HCT116 (cell line): Measurements from ENCODE around the gene KCNMB2. TPM values are rescaled to one million over a fixed set of nuclear protein-coding genes. Genes with fewer than 3 reads are reported as not detected.

Source experiments
- ATAC-seq: fragments of 200-7000 bp; cut with Tn5 transposase; 2 replicates; pipeline ENCODE4 v1.9.1; 2020; ENCODE audit warnings: mild to moderate bottlenecking, moderate library complexity
- BruUV-seq: library from RNA; stranded (reverse); fragments of 400-500 nt; replicated peaks from 2 replicates; lab custom pipeline; 2021; lab: Mats Ljungman, UMichigan
- CTCF ChIA-PET: fragments of 300-600 bp; sonication (Branson Sonifier 250); formaldehyde crosslinking; loops from one replicate; lab custom pipeline; 2021; ENCODE audit warnings: antibody characterized with exemption; lab: Charles Lee
- POLR2A ChIA-PET: fragments of 300-600, 350-600 bp; sonication (Branson Sonifier 250); formaldehyde crosslinking; loops from one replicate; lab custom pipeline; 2021; ENCODE audit warnings: antibody characterized with exemption; lab: Charles Lee
- RAD21 ChIA-PET, 2 experiments: fragments of 300-600 bp; sonication (Branson Sonifier 250); formaldehyde crosslinking; loops; one replicate each; lab custom pipeline; 2023; ENCODE audit warnings: low total read pairs in 2 of 2; ENCODE audit not compliant: uncharacterized antibody in 2 of 2, unreplicated experiment in 2 of 2, low non-redundant PET in 1 of 2; lab: Charles Lee
- DNase-seq: peaks from one replicate; pipeline ENCODE4 v3.0.0-alpha.2; 2010; ENCODE audit warnings: low read depth, low spot score
- H2AFZ ChIP-seq: fragments of 200-600 bp; shearing (Covaris generic), sonication (generic); 2 replicates; pipeline ENCODE4 v1.6.1; 2017; ENCODE audit warnings: low read depth, mixed run types, mixed read lengths, antibody characterized with exemption, low read length; ENCODE audit not compliant: poor library complexity, severe bottlenecking
- H3K27ac ChIP-seq: 2 replicates; pipeline ENCODE4 v1.5.1; 2012; ENCODE audit warnings: low read depth, low read length
- H3K27me3 ChIP-seq: fragments of 200-600 bp; sonication (generic); 2 replicates; pipeline ENCODE4 v1.6.1; 2016; ENCODE audit warnings: mixed run types, low read length, mixed read lengths; ENCODE audit not compliant: insufficient read depth
- H3K36me3 ChIP-seq, 2 experiments: fragments of 200-500 bp in 1 of 2; fragments of 200-600 bp in 1 of 2; sonication (Bioruptor generic) in 1 of 2; sonication (generic) in 1 of 2; 2 replicates each; pipeline versions ENCODE4 v1.5.1 to v1.6.1; 2014 to 2016; ENCODE audit warnings: low read length in 2 of 2, inconsistent platforms in 1 of 2, mixed read lengths in 1 of 2, mixed run types in 1 of 2; ENCODE audit not compliant: insufficient read depth in 2 of 2, control insufficient read depth in 1 of 2
- H3K4me1 ChIP-seq, 2 experiments: fragments of 200-600 bp in 1 of 2; sonication (generic) in 1 of 2; 2 replicates each; pipeline versions ENCODE4 v1.5.1 to v1.6.1; 2012 to 2017; ENCODE audit warnings: low read length in 2 of 2, inconsistent platforms in 1 of 2, mild to moderate bottlenecking in 1 of 2, mixed read lengths in 1 of 2, mixed run types in 1 of 2, moderate library complexity in 1 of 2; ENCODE audit not compliant: insufficient read depth in 2 of 2, control insufficient read depth in 1 of 2
- H3K4me2 ChIP-seq: fragments of 200-600 bp; sonication (generic); 2 replicates; pipeline ENCODE4 v1.6.1; 2017; ENCODE audit warnings: mixed run types, low read length, mixed read lengths
- H3K4me3 ChIP-seq, 2 experiments: fragments of 200-600 bp in 1 of 2; sonication (generic) in 1 of 2; replicated peaks in 1 of 2; 2 replicates each; pipeline ENCODE4 v1.5.1; 2011 to 2016; ENCODE audit warnings: low read length in 2 of 2, control low read depth in 1 of 2, low read depth in 1 of 2, mild to moderate bottlenecking in 1 of 2, mixed read lengths in 1 of 2, mixed run types in 1 of 2
- H3K79me2 ChIP-seq: fragments of 200-600 bp; sonication (generic); 2 replicates; pipeline ENCODE4 v1.6.1; 2017; ENCODE audit warnings: mild to moderate bottlenecking, mixed run types, low read length, moderate library complexity, mixed read lengths; ENCODE audit not compliant: insufficient read depth
- H3K9ac ChIP-seq: fragments of 200-600 bp; sonication (generic); 2 replicates; pipeline ENCODE4 v1.6.1; 2016; ENCODE audit warnings: low read length, mixed read lengths
- H3K9me2 ChIP-seq: fragments of 200-600 bp; sonication (generic), shearing (Covaris generic); 2 replicates; pipeline ENCODE4 v1.6.1; 2017; ENCODE audit warnings: mixed run types, mild to moderate bottlenecking, moderate library complexity; ENCODE audit not compliant: insufficient read depth
- H3K9me3 ChIP-seq, 2 experiments: fragments of 200-500 bp in 1 of 2; fragments of 200-600 bp in 1 of 2; sonication (Bioruptor generic) in 1 of 2; sonication (generic) in 1 of 2; 2 replicates each; pipeline ENCODE4 v1.6.1; 2014 to 2017; ENCODE audit warnings: low read length in 2 of 2, mixed read lengths in 2 of 2, inconsistent platforms in 1 of 2, low read depth in 1 of 2, mild to moderate bottlenecking in 1 of 2, mixed run types in 1 of 2, moderate library complexity in 1 of 2; ENCODE audit not compliant: control insufficient read depth in 1 of 2, insufficient read depth in 1 of 2
- H4K20me1 ChIP-seq: fragments of 200-600 bp; sonication (generic), shearing (Covaris generic); 2 replicates; pipeline ENCODE4 v1.6.1; 2017; ENCODE audit warnings: mixed run types, mild to moderate bottlenecking, moderate library complexity; ENCODE audit not compliant: insufficient read depth
- ATF3 ChIP-seq: IDR thresholded peaks from 2 replicates; pipeline ENCODE4 v1.6.1; 2012
- CBX3 ChIP-seq: IDR thresholded peaks from 2 replicates; pipeline ENCODE4 v1.6.1; 2012; ENCODE audit warnings: low read depth
- CEBPB ChIP-seq: IDR thresholded peaks from 2 replicates; pipeline ENCODE4 v1.6.1; 2012; ENCODE audit warnings: low read depth
- CTCF ChIP-seq, 3 experiments: fragments of 200-600 bp in 1 of 3; sonication (generic) in 1 of 3; IDR thresholded peaks in 2 of 3; conservative IDR thresholded peaks in 1 of 3; 2 replicates each; pipeline ENCODE4 v1.5.1; 2012 to 2017; ENCODE audit warnings: low read depth in 2 of 3, low read length in 2 of 3, antibody characterized with exemption in 1 of 3, borderline replicate concordance in 1 of 3, control low read depth in 1 of 3, mild to moderate bottlenecking in 1 of 3, mixed read lengths in 1 of 3, mixed run types in 1 of 3, moderate library complexity in 1 of 3; ENCODE audit not compliant: insufficient read depth in 1 of 3
- EGR1 ChIP-seq: IDR thresholded peaks from 2 replicates; pipeline ENCODE4 v1.6.1; 2012; ENCODE audit warnings: low read depth
- ELF1 ChIP-seq: IDR thresholded peaks from 2 replicates; pipeline ENCODE4 v1.6.1; 2012; ENCODE audit warnings: low read depth, borderline replicate concordance
- EZH2 ChIP-seq: fragments of 200-600 bp; sonication (generic); IDR thresholded peaks from 2 replicates; pipeline ENCODE4 v1.6.1; 2017; ENCODE audit warnings: antibody characterized with exemption, mixed run types
- EZH2phosphoT487 ChIP-seq: fragments of 200-600 bp; IDR thresholded peaks from 2 replicates; pipeline ENCODE4 v1.6.1; 2018; ENCODE audit warnings: antibody characterized with exemption, borderline replicate concordance
- JUND ChIP-seq: IDR thresholded peaks from 2 replicates; pipeline ENCODE4 v1.6.1; 2012
- MAX ChIP-seq: IDR thresholded peaks from 2 replicates; pipeline ENCODE4 v1.6.1; 2012
- POLR2A ChIP-seq: IDR thresholded peaks from 2 replicates; pipeline ENCODE4 v1.7.0; 2011; ENCODE audit warnings: borderline replicate concordance; ENCODE audit not compliant: insufficient read depth, insufficient read length; ENCODE audit errors: extremely low read depth
- POLR2AphosphoS5 ChIP-seq: IDR thresholded peaks from 2 replicates; pipeline ENCODE4 v1.6.1; 2011; ENCODE audit warnings: mild to moderate bottlenecking, low read depth, low read length, moderate library complexity
- REST ChIP-seq: IDR thresholded peaks from 2 replicates; pipeline ENCODE4 v1.6.1; 2012; ENCODE audit warnings: low read depth
- SIN3A ChIP-seq: IDR thresholded peaks from 2 replicates; pipeline ENCODE4 v1.6.1; 2012; ENCODE audit warnings: low read depth
- SP1 ChIP-seq: IDR thresholded peaks from 2 replicates; pipeline ENCODE4 v1.6.1; 2012; ENCODE audit warnings: low read depth
- SRF ChIP-seq: IDR thresholded peaks from 2 replicates; pipeline ENCODE4 v1.6.1; 2012; ENCODE audit warnings: low read depth
- TCF7L2 ChIP-seq: IDR thresholded peaks from 2 replicates; pipeline ENCODE4 v1.7.0; 2011; ENCODE audit warnings: borderline replicate concordance, inconsistent platforms; ENCODE audit not compliant: insufficient read depth, insufficient read length; ENCODE audit errors: extremely low read depth
- YY1 ChIP-seq: IDR thresholded peaks from 2 replicates; pipeline ENCODE4 v1.6.1; 2011; ENCODE audit warnings: low read length, low read depth, moderate library complexity, mild to moderate bottlenecking; ENCODE audit not compliant: insufficient replicate concordance; ENCODE audit errors: extremely low read depth
- ZFX ChIP-seq: fragments of 450-650 bp; IDR thresholded peaks from 2 replicates; pipeline ENCODE4 v1.6.1; 2017
- ZNF274 ChIP-seq: fragments of 200-500 bp; sonication (Bioruptor generic); IDR thresholded peaks from 2 replicates; pipeline ENCODE4 v1.6.1; 2014; ENCODE audit warnings: mild to moderate bottlenecking, low read depth, low read length, inconsistent platforms
- intact Hi-C: fragments of 100-400 bp; cut with micrococcal nuclease; formaldehyde crosslinking; loops from 2 replicates; pipeline ENCODE4 v1.10.0; 2022
- total RNA-seq: library from RNA; stranded (reverse); gene quantifications from one replicate; pipeline ENCODE4 v1.2.1, GENCODE V29; 2021; ENCODE audit not compliant: unreplicated experiment

Gene KCNMB2
- total RNA-seq, 1 experiment from 2014 or later, result not detected

GRCh38 chr3:178845420-178846118 lies 309.3 kb downstream of the KCNMB2 start:
- H3K79me2 ChIP-seq, result no peaks in the 10 kb centered on the region
- H4K20me1 ChIP-seq, result no peaks in the 10 kb centered on the region
- no peak for TF ChIP-seq ZNF274
- TF ChIP-seq EZH2phosphoT487, result no peak
- TF ChIP-seq SRF, result no peak
- no peak for TF ChIP-seq TCF7L2
- no peak for TF ChIP-seq CTCF (IDR thresholded peaks at IDR 0.05 in 2 of 3, conservative IDR thresholded peaks at IDR 0.05 in 1 of 3; ENCODE audit: borderline replicate concordance in 1 of 3, insufficient read depth in 1 of 3, low read depth in 2 of 3, low read length in 2 of 3)
- no peak for TF ChIP-seq SP1
- TF ChIP-seq SIN3A, result no peak
- TF ChIP-seq MAX, result no peak
- no peak for TF ChIP-seq EZH2
- TF ChIP-seq JUND, result no peak
- TF ChIP-seq REST, result no peak
- no peak for TF ChIP-seq ATF3
- no peak for TF ChIP-seq CEBPB
- TF ChIP-seq ELF1, result no peak
- TF ChIP-seq CBX3, result no peak
- no peak for TF ChIP-seq POLR2AphosphoS5
- no peak for TF ChIP-seq EGR1
- no peak for TF ChIP-seq YY1
- TF ChIP-seq ZFX, result no peak
- TF ChIP-seq POLR2A, result no peak
- no peak overlapping the region for H3K9ac ChIP-seq
- H3K9me3 ChIP-seq, result no peaks in the 10 kb centered on the region
- H3K4me2 ChIP-seq, result no peak overlapping the region
- H2AFZ ChIP-seq, result no peak overlapping the region
- H3K9me2 ChIP-seq, result no peaks in the 10 kb centered on the region
- H3K4me1 ChIP-seq, result no peaks in the 10 kb centered on the region
- H3K27me3 ChIP-seq, result no peaks in the 10 kb centered on the region
- H3K36me3 ChIP-seq, result no peaks in the 10 kb centered on the region
- no peak overlapping the region for H3K4me3 ChIP-seq
- RAD21 ChIA-PET, result no interaction called here
- CTCF ChIA-PET, result no interaction called here
- BruUV-seq, result no TSS peak
- no peak overlapping the region for H3K27ac ChIP-seq
- POLR2A ChIA-PET, result no interaction called here
- intact Hi-C loops, result no loop called here
- DNase-seq (no peak), ATAC-seq (no peak)
